ENCODE results near the gene ZNF552.

GRCh38 chr19:57773488-57773887, 41.2 kb downstream of the ZNF552 start:
- TF ChIP-seq CTCF (IDR thresholded peaks at IDR 0.05; ENCODE audit: poor library complexity) (no peak), EZH2 (IDR thresholded peaks at IDR 0.05; ENCODE audit: borderline replicate concordance) (no peak), EZH2phosphoT487 (IDR thresholded peaks at IDR 0.05; ENCODE audit: low read depth, severe bottlenecking, unreplicated experiment) (no peak)

Data from hepatocyte (in vitro differentiated cells).